ENCODE measurements around the gene OGFOD2.

OGFOD2 gene

DNA sequence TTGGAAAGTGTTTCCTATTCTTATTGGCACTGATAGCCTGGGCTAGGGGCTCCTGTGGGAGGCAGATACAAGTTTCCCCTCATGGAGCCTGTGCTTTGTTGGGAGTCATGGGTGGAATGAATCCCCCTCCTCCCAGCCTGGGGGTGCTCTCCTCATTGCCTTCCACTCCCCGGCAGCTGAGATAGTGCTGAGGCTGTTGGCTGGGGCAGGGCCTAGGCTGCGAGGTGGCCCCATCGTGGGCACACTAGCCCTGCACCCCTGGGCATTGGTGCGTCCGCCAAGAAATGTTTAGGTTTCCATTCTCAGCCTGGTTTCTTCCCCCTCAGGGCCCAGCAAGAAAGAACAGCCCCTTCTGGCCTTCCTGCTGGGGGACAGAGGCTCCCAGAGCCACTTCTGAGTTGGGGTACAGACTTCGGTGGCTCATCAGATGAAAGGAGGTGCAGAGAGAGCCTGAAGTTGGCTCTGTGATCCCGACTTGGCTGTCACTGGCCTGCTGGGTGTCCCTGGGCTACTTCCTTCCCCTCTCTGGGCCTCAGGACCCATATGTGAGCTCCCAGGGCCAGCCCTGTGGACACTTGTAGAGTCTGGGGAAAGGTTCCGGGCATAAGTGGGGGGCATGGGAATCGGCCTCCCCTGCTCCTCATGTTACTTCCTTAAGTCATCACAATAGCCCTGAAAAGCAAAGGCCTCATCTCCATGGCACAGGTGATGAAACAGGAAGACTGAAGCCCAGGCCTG lies 2.8 kb downstream of the OGFOD2 start:
- DNase-seq (ENCODE audit: low read depth in 2 of 2): no peak

GRCh38 chr12:122978507-122978955 lies 3.5 kb downstream of the OGFOD2 start:
- no peak for DNase-seq (ENCODE audit: low read depth in 2 of 2)

DNA sequence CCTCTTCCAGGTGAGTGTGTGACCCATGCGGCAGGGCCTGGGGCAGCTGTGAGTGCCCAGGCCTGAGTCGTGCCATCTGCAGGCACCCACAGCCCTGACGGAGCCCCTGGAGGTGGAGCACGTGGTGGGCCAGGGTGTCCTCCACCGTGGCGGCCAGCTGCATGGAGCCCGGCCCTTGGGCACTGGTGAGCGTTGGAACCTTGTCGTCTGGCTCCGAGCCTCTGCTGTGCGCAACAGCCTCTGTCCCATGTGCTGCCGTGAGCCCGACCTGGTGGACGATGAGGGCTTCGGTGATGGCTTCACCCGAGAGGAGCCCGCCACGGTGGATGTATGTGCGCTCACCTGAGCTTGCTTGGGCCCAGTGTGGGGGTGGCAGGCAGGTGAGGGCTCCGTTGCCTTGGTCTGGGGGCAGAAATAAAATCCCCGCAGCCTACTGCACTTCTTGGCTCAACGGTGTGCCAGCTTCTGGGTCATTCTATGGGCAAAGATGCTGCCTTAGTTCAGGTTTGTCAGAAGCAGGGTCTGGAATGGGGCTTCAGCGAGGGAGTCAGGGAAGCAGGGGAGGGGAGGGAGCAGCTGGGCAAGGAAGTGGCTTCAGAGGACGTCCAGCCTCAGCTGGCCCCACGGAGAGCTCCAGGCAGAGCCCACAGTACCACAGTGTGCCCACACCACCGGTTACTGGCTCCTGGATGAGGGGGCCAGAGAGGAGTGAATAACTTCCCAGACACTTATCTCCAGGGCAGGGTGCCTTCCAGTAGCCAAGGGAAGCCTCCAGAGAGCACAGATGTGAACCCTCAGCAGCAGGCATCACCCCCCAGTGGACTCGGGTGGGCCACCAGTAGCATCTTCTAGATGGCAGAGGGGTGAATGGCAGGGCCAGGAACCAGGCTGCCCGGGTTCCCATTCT lies 4.2 kb downstream of the OGFOD2 start:
- no peak for DNase-seq (ENCODE audit: low read depth in 2 of 2)

GRCh38 chr12:122979908-122980182 lies 4.8 kb downstream of the OGFOD2 start:
- DNase-seq (ENCODE audit: low read depth in 2 of 2): no peak

DNA sequence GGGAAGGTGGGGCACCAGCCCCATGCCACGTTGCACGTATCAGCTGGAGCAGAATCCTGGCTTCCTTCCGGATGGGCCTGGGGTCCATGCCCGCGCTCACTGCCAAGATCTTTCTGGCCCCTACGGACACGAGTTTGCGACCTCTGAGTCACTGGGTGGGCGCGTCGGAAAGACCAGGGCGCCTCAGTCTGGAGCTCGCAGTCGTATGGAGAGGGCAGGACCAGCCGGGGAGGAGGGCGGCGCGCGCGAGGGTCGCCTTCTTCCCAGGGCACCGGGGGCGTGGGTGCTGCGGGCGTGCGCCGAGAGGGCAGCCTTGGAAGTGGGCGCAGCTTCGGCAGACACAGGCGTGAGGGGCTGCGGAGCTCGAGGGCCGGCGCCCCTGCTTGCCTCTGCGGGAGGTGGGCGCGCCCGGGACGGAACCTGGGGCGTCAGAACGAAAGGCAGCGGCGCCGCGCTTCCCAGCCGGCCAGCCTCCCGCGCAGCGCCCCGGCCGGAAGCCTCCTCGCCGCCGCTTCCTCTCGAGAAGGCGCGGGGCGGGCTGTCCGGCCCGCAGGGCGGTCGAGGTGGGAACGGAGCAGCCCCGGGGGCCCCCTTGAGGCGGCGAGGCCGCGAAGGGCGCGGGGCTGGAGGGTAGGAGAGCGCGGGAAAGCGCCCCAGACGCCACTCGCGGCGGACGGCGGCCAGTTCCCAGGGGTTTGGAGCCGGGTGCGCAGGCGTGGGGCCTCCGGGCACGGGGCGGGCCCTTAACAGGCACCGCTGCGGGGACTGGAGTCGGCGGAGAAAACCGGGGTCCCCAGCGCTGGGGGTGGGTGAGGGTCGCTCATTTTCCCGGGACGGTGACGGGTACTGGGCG lies 5.4 kb downstream of the OGFOD2 start, which contains the start of gene ARL6IP4:
TSS of gene ARL6IP4 (plus strand) at position 499 of the 853 bp plus-strand sequence. CDS start 459 bp downstream, outside the sequence.
- peak; percentile 31 to 66 for DNase-seq (ENCODE audit: low read depth in 2 of 2)

DNA sequence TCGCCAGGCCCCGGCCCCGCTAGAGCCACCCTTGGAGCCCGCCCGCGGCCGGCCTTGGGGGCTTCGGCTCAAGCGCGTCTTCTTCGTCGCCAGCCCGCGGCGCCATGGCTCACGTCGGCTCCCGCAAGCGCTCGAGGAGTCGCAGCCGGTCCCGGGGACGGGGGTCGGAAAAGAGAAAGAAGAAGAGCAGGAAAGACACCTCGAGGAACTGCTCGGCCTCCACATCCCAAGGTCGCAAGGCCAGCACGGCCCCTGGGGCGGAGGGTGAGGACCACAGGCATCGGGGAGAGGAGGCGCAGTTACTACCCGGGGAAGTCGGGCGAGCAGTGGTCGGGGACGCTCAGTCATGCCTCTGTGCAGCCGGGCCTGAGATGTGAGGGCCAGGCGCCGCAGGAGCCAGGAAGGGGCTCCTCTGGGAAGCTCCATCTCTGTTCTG lies 6.0 kb downstream of the OGFOD2 start:
- no peak for DNase-seq (ENCODE audit: low read depth in 2 of 2)

GRCh38 chr12:122981587-122982476 lies 6.8 kb downstream of the OGFOD2 start:
- DNase-seq (ENCODE audit: low read depth in 2 of 2): no peak

DNA sequence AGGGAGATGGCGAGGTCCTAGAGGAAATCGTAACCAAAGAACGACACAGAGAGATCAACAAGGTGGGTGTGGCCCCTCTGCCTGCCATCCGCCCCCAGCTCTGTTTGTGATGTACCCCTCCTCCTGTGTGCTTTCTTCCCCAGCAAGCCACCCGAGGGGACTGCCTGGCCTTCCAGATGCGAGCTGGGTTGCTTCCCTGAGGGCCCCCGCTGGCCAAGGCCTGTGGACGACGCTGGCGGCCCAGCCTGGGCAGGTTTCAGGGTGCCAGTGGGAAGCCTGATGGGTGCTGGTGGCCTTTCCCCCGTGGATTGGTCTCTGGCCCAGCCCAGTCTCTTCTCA lies 7.4 kb downstream of the OGFOD2 start:
- DNase-seq (ENCODE audit: low read depth in 2 of 2): no peak

DNA sequence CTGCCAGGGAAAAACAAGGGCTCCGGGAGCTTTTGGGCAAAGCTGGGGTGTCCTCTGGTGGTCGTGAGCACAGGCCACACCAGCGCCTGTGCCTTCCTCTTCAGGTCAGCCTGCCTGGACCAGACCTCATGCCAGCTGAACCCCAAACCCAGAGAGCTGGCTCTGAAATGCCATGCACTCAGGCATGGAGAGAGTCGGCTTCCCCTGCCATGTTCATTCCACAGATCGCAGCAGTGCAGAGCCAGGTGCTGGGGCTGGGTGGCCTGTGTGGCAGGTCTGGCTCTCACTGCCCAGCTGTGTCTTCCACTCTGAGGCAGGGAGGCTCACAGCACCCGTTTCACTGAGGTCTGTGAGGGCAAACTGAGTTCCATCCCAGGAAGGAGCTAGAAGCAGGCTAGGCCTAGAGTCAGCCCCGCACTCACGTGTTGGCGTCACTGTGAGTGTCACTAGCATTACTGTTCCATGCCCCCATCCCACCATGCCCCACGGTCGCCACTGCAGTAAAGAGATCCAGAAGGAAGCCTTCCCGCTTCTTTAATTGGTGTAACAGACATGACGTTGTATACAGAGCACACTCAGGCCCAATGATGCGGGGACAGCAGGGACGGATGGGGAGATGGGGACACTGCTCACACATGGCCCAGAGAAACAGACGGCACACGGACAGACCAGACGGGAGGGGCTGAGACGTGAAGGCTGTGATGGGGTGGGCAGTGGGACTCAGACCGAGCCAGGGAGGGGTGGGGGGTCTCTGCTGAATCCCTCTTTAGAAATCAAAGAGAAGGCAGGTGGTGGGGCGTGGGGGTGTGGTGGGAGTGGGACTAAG lies 8.1 kb downstream of the OGFOD2 start:
- no peak for DNase-seq (ENCODE audit: low read depth in 2 of 2)

GRCh38 chr12:122983789-122984515 lies 8.9 kb downstream of the OGFOD2 start:
- DNase-seq (ENCODE audit: low read depth in 2 of 2): no peak

- DNase-seq (ENCODE audit: low read depth in 2 of 2): no peak
Measured at GRCh38 chr12:122984612-122985337, 9.7 kb downstream of the OGFOD2 start.

DNA sequence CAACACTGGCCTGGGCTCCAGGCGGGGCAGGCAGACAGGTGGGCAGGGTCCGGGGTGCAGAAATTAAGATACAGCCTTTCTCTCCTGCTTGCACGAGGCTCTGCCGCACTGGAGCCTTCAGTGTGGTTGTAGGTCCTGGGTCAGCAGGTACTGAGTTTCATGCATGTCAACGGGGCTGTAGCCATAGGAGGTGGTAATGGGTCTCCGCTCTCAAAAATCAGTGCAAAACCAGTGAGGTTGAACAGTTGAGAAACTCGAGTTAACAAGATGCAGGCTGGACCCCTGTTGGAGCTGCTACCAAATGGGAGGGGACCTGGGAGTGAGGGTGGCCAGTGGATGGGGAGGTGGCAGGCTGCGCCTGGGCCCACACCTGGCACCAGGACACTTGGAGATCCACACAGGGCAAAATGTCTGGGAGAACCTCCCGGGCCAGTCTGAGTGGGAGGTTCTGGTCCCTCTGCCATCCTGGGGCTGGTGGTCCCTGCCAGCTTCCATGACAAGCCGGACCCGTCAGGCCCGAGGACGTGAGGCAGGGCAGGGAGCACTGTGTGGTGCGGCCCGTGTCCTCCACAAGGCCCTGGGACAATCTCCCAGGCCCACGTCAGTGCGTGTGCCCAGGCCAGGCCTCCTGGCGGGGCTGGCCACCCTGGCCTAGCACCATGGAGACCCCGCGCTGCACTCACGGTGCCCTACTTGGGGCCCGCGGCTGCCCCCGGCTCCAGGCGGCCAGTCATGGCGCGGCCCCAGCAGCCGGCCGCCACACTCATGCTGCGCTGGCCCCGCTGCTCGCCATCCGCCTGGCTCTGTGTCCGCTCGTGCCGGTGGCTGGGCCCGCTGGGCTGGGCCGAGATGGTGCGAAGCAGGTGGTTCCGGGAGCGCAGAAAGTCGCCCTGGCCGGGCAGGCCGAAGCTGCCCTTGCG lies 10.6 kb downstream of the OGFOD2 start:
- DNase-seq (ENCODE audit: low read depth in 2 of 2): no peak

DNA sequence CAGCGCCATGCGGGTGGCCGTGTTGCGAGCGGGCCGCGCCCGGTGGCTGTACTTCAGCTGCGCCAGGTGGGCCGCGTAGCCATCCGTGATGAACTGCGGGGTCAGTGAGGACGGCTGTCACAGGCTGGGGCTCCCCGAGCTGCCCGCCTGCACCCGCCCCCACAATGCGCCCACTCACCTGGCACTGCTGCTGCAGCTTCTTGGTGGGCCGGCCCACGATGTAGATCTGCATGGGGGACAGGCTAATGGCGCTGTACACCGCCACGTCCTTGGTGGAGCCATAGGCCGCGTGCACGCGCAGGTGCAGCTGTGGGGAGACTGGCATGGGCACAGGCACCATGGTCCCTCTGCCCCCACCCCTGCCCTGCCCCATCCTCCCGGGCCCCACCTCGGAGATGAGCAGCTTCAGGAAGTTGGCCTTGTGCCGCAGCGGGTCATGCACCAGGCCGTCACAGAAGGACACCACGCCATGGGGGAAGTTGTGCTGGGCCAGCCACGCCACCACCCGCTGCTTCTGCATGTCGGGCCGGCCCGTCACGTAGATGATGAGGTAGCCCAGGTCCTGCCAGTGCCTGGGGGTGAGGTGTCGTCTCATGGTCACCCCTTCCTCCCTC lies 11.3 kb downstream of the OGFOD2 start:
- no peak for DNase-seq (ENCODE audit: low read depth in 2 of 2)

DNA sequence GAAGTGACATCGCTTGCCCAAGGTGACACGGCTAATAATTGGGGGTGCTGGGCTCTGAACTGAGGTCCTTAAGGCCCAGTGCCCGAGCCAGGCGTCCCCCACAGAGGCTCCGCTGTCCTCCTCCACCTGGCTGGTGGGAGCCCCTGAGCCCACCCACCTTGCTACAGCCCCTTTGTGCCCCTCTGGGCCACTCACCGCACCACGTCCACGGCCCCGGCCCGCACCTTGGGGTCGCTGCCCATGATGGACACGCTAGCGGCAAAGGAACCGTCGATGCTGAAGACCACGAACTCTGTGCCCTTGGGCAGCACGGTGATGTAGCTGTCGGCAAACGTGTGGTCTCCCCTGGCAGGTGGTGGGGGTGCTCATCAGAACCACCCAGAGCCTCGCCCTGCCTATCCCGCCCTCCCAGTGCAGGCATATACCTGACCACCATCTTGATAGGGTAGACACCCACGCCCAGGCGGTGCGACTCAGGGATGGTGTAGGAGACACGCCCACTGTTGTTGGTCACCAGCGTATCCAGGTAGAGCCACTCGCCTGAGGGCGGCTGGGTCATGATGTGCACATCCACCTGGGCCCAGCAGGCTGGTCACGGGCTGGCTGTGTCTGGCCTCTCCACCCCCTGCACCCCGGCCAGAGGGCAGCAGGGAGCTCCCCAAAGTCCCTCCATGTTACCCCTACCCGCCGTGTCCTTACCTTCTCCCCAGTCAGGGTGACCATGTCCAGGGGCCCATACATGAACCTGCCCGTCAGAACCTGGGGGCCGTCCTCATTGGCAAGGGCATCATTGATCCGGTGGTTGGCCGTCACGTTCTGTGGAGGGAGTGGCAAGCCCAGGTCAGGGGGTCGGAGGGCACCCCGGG lies 12.3 kb downstream of the OGFOD2 start:
- DNase-seq (ENCODE audit: low read depth in 2 of 2): no peak

DNA sequence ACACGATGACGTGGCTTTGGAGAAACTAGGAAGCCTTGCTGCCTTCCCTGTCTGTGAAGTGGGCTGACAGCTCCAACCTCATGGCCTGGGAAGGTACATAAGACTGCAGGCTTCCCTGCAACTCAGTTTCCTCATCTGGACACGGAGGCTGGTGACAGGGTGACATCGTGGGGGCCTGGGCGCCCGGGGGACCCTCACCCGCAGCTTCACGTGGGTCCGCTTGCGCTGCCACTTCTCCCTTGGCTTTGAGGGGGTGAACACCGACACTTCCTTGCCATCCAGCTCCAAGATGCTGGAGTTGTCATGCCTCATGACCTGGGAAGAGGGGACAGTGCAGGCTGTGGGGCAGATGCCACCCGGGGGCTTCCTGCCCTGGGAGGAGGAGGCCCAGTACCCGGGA lies 13.0 kb downstream of the OGFOD2 start:
- DNase-seq (ENCODE audit: low read depth in 2 of 2): no peak

DNA sequence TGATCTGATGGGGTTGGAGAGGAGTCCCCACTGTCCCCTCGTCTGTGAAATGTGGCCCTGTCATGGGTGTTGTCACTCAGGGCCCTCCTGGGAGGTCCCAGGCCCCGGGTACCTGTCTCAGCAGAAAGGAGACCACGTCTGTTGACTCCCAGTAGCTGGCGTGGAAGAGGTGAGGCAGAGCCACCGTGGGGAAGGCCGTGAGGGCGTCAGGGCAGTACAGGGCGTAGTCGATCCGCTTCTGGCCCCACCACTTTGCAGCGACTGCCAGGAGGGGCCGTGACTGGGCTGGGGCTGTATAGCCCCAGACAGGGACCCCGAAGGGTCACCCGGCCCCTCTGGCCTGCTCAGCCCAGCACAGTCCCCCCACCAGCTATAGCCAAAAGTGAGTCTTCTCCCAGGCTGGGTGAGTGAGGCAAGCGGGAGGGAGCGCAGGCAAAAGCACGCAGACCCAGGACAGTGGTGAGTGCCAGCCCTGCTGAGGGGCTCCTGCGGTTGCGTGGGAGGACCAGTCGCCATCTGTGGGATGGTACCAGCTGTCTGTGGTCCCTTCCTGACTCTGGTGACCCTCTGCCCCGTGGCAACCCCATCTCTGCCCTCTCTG lies 13.7 kb downstream of the OGFOD2 start:
- no peak for DNase-seq (ENCODE audit: low read depth in 2 of 2)
